Measurements from ENCODE around the gene JADE3.

JADE3 gene

GRCh38 chrX:46912098-46912602 is at the start of gene JADE3:
Gene JADE3 (plus strand): TSS chrX:46912421. CDS start chrX:46984895, 72,474 bp downstream.
- no peak for DNase-seq (ENCODE audit: low read depth in 1 of 2, low spot score in 1 of 2)

- no peak for DNase-seq (ENCODE audit: low read depth in 1 of 2, low spot score in 1 of 2)
Measured at GRCh38 chrX:46863072-46863471, 49.1 kb upstream of the JADE3 start.

- DNase-seq (ENCODE audit: low read depth in 1 of 2, low spot score in 1 of 2), result no peak
Measured at GRCh38 chrX:46864606-46865005, 47.6 kb upstream of the JADE3 start.

- no peak for DNase-seq (ENCODE audit: low read depth in 1 of 2, low spot score in 1 of 2)
Measured at GRCh38 chrX:46865281-46865680, 46.9 kb upstream of the JADE3 start.

- no peak for DNase-seq (ENCODE audit: low read depth in 1 of 2, low spot score in 1 of 2)
Measured at GRCh38 chrX:46866726-46867125, 45.5 kb upstream of the JADE3 start.

GRCh38 chrX:46873746-46874145 is 38.5 kb upstream of the JADE3 start:
- no peak for DNase-seq (ENCODE audit: low read depth in 1 of 2, low spot score in 1 of 2)

GRCh38 chrX:46876901-46877300 is 35.3 kb upstream of the JADE3 start:
- DNase-seq (ENCODE audit: low read depth in 1 of 2, low spot score in 1 of 2), result no peak

GRCh38 chrX:46882266-46882665 is 30.0 kb upstream of the JADE3 start:
- DNase-seq (ENCODE audit: low read depth in 1 of 2, low spot score in 1 of 2), result no peak

- no peak for DNase-seq (ENCODE audit: low read depth in 1 of 2, low spot score in 1 of 2)
Measured at GRCh38 chrX:46884799-46885198, 27.4 kb upstream of the JADE3 start.

GRCh38 chrX:46898207-46898606 is 14.0 kb upstream of the JADE3 start:
- DNase-seq (ENCODE audit: low read depth in 1 of 2, low spot score in 1 of 2), result no peak

GRCh38 chrX:46903458-46904242 is 8.6 kb upstream of the JADE3 start:
- DNase-seq (ENCODE audit: low read depth in 1 of 2, low spot score in 1 of 2), result peak in 1 of 2 donors; percentile 11

GRCh38 chrX:46904626-46905025 is 7.6 kb upstream of the JADE3 start:
- no peak for DNase-seq (ENCODE audit: low read depth in 1 of 2, low spot score in 1 of 2)

GRCh38 chrX:46910415-46910814 is 1.8 kb upstream of the JADE3 start:
- DNase-seq (ENCODE audit: low read depth in 1 of 2, low spot score in 1 of 2), result no peak

- DNase-seq (ENCODE audit: low read depth in 1 of 2, low spot score in 1 of 2), result no peak
Measured at GRCh38 chrX:46912603-46913491, 626 bp downstream of the JADE3 start.

- DNase-seq (ENCODE audit: low read depth in 1 of 2, low spot score in 1 of 2), result no peak
Measured at GRCh38 chrX:46913667-46914066, 1.4 kb downstream of the JADE3 start.

- no peak for DNase-seq (ENCODE audit: low read depth in 1 of 2, low spot score in 1 of 2)
Measured at GRCh38 chrX:46916273-46916672, 4.1 kb downstream of the JADE3 start.

- DNase-seq (ENCODE audit: low read depth in 1 of 2, low spot score in 1 of 2), result no peak
Measured at GRCh38 chrX:46917622-46918021, 5.4 kb downstream of the JADE3 start.

- DNase-seq (ENCODE audit: low read depth in 1 of 2, low spot score in 1 of 2), result no peak
Measured at GRCh38 chrX:46918434-46918833, 6.2 kb downstream of the JADE3 start.

GRCh38 chrX:46920235-46920634 is 8.0 kb downstream of the JADE3 start:
- DNase-seq (ENCODE audit: low read depth in 1 of 2, low spot score in 1 of 2), result no peak

GRCh38 chrX:46922611-46923010 is 10.4 kb downstream of the JADE3 start:
- DNase-seq (ENCODE audit: low read depth in 1 of 2, low spot score in 1 of 2), result no peak

- no peak for DNase-seq (ENCODE audit: low read depth in 1 of 2, low spot score in 1 of 2)
Measured at GRCh38 chrX:46927718-46928117, 15.5 kb downstream of the JADE3 start.

Measured in activated T-helper 1 cell treated with anti-CD3 and anti-CD28 coated beads, Interleukin-2, amount 50 U/mL, for 16 hours (primary cell).